ENCODE measurements around the gene RBM6.

RBM6 gene

DNA sequence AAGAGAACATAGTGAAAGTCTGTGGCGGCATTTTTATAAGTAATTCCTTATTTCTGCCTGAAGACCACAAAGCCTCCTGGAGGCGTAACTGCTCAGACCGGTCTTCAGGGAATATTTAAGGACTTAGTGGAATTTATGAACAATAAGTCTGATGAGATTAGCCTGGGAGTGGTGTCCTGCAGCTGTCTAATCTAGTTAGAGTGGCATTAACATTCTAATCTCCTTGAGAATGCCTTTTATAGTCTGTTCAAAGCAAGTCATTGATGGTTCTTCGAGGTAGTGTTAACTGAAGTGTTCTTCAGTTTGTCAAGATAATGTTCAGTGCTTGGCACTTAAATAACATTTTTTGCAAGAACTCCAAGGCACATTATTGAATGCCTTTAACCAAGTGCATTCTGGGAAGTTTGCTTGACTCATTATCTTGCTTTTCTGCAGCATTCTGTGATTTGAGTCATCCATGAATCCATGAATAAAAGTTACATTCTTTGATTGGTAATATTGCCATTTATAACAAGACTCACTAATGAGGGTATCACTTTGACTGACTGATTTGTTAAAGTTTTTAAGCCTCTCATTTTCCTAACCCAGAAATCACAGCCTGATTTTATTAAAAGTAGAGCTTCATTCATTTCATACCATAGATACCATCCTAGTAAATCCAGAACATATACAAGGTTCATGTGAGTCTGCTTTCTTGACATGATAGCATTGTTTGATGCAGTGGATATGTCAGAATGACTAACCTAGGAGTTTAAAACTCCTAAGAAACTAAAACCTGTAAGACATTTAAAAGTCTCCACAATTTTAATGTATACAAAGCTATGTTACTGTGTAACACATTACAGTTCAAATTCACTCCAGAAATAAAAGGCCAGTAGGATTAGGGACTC lies 161.3 kb downstream of the RBM6 start:
- TF ChIP-seq, protein P1, sequence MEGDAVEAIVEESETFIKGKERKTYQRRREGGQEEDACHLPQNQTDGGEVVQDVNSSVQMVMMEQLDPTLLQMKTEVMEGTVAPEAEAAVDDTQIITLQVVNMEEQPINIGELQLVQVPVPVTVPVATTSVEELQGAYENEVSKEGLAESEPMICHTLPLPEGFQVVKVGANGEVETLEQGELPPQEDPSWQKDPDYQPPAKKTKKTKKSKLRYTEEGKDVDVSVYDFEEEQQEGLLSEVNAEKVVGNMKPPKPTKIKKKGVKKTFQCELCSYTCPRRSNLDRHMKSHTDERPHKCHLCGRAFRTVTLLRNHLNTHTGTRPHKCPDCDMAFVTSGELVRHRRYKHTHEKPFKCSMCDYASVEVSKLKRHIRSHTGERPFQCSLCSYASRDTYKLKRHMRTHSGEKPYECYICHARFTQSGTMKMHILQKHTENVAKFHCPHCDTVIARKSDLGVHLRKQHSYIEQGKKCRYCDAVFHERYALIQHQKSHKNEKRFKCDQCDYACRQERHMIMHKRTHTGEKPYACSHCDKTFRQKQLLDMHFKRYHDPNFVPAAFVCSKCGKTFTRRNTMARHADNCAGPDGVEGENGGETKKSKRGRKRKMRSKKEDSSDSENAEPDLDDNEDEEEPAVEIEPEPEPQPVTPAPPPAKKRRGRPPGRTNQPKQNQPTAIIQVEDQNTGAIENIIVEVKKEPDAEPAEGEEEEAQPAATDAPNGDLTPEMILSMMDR (IDR thresholded peaks at IDR 0.05) = no peak
- Histone ChIP-seq H3K9me3 (no peaks in the 10 kb centered on the region), H3K27me3 (no peaks in the 10 kb centered on the region), H3K27ac (no peak overlapping the region), H3K4me1 (no peaks in the 10 kb centered on the region), H3K4me3 (no peak overlapping the region), H3K36me3 (peaks cover 98 to 100% (median 100%) of the 10 kb centered on the region in 3 donors)
- DNase-seq = no peak
- intact Hi-C loops (cut with DNase I; ENCODE audit: low total_unique reads) = no loop called here

DNA sequence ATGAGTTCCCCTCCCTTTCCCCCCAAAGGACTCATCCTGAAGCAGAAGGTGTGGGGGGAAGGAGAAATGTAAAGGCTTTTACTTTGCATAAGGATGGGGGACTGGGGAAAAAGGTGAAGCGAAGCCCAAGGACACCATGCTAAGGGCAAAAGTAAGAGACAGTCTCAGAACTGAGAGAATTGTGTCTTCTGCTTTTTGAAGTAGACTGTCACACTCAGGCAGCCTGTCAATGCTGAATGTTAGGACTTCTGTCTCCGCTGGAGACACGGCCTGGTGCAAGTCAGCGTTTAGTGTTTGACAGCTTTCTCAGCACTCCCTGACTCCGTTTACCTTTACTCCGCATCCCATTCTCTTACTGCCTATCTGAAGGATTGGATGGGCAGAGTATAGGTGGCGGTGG lies 162.6 kb downstream of the RBM6 start:
- intact Hi-C loops (cut with DNase I; ENCODE audit: low total_unique reads) = no loop called here
- Histone ChIP-seq H3K36me3 (peaks cover 98 to 100% (median 100%) of the 10 kb centered on the region in 3 donors), H3K9me3 (no peaks in the 10 kb centered on the region), H3K27ac (no peak overlapping the region), H3K4me3 (no peak overlapping the region), H3K27me3 (no peaks in the 10 kb centered on the region), H3K4me1 (no peaks in the 10 kb centered on the region)
- no peak for DNase-seq
- TF ChIP-seq, protein P1 (IDR thresholded peaks at IDR 0.05) = no peak

DNA sequence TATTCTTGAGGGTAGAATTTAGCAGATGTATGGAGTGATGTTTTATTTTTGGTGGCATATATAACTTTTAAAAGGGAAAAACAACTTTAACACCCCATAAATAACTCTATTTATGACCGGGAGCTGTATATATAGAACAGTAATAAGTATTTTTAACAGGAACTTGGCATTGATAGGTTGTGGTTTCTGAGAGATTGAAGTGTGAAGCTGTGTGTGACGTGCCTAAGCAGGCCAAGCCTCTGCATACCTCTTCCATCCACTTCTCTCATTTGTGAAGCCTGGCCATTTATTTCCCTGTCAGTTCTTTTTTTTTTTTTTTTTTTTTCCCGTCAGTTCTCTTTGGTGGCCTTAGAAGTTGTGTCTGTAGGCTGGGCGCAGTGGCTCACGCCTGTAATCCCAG lies 171.8 kb downstream of the RBM6 start:
- H3K4me1 ChIP-seq = no peaks in the 10 kb centered on the region
- peaks cover 99 to 100% (median 100%) of the 10 kb centered on the region in 3 donors for H3K36me3 ChIP-seq
- intact Hi-C loops (cut with DNase I; ENCODE audit: low total_unique reads) = no loop called here
- no peak for DNase-seq
- H3K4me3 ChIP-seq = no peak overlapping the region
- no peaks in the 10 kb centered on the region for H3K9me3 ChIP-seq
- no peaks in the 10 kb centered on the region for H3K27me3 ChIP-seq
- TF ChIP-seq, protein P1 (IDR thresholded peaks at IDR 0.05) = no peak
- no peak overlapping the region for H3K27ac ChIP-seq

DNA sequence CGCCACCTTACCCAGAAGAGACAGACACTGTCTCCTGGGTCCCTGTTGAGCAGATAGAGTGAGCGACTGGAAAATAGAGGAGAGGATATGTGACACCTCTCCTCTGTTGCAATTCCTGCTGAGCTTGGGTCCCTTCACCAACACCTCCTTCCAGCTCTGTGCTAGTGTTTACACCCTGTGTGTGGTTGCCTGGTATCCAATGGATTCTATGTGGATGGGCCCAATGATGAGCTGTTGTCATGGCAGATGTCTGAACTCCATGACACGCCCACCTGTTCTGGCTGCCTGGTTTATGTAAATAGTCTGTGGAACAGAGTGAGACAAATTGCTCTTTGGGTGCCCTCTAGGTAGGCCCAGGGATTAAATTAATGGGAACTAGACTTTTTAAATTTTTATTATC lies 172.5 kb downstream of the RBM6 start:
- H3K4me1 ChIP-seq = no peaks in the 10 kb centered on the region
- H3K4me3 ChIP-seq = no peak overlapping the region
- no peak for DNase-seq
- no peaks in the 10 kb centered on the region for H3K9me3 ChIP-seq
- TF ChIP-seq, protein P1 (IDR thresholded peaks at IDR 0.05) = no peak
- intact Hi-C loops (cut with DNase I; ENCODE audit: low total_unique reads) = no loop called here
- H3K36me3 ChIP-seq = peaks cover 99 to 100% (median 100%) of the 10 kb centered on the region in 3 donors
- no peak overlapping the region for H3K27ac ChIP-seq
- H3K27me3 ChIP-seq = no peaks in the 10 kb centered on the region

DNA sequence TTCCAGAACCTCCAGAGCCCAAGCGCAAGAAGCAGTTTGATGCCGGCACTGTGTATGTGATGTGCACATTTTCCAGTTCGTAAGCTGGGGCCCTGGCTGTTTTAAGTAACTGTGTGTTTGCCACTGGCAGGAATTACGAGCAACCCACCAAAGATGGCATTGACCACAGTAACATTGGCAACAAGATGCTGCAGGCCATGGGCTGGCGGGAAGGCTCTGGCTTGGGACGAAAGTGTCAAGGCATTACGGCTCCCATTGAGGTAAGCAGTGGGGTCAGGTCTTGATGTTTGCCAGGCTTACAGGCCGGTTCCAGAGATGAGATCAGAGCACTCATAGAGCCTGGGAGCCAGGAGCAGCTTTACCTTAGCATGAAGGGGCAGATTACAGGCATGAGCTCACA lies 177.2 kb downstream of the RBM6 start:
- no peak for DNase-seq
- Histone ChIP-seq H3K4me3 (no peak overlapping the region), H3K9me3 (no peaks in the 10 kb centered on the region), H3K27ac (no peak overlapping the region), H3K36me3 (peaks cover 73 to 93% (median 78%) of the 10 kb centered on the region in 3 donors), H3K27me3 (no peaks in the 10 kb centered on the region), H3K4me1 (peaks cover 0 to 7% (median 2%) of the 10 kb centered on the region in 4 donors)
- TF ChIP-seq, protein P1 (IDR thresholded peaks at IDR 0.05) = no peak
- intact Hi-C loops (cut with DNase I; ENCODE audit: low total_unique reads) = no loop called here

All from tibial artery (tissue), 4 donors.